Gastrocnemius medialis (tissue), 4 donors: ENCODE measurements around the gene KLF7. TPM values are rescaled to one million over a fixed set of nuclear protein-coding genes. Genes with fewer than 3 reads are reported as not detected.

ENCODE experiments used
- ATAC-seq, 2 donors: fragments of 150-250 bp; one replicate each; pipeline ENCODE4 v1.9.1; 2016
- DNase-seq, 2 donors: peaks; one replicate each; pipeline ENCODE4 v3.0.0-alpha.2; 2019
- H3K27ac ChIP-seq, 4 donors: fragments of 200-600 bp; sonication (generic); 1 replicate in 1 of 4; 2 replicates in 3 of 4; pipeline ENCODE4 v1.5.1; 2016 to 2018; ENCODE audit warnings: mild to moderate bottlenecking in 2 of 4, moderate library complexity in 1 of 4
- H3K27me3 ChIP-seq, 3 donors: fragments of 200-600 bp; sonication (generic) in 2 of 3; 1 replicate in 1 of 3; 2 replicates in 2 of 3; pipeline versions ENCODE4 v1.5.1 to v1.6.0; 2016 to 2019; ENCODE audit warnings: mild to moderate bottlenecking in 1 of 3, moderate library complexity in 1 of 3
- H3K36me3 ChIP-seq, 2 donors: fragments of 200-600 bp; sonication (generic) in 1 of 2; one replicate each; pipeline ENCODE4 v1.5.1; 2017 to 2018
- H3K4me1 ChIP-seq, 2 donors: fragments of 200-600 bp; sonication (generic) in 1 of 2; one replicate each; pipeline ENCODE4 v1.5.1; 2016 to 2017; ENCODE audit warnings: mild to moderate bottlenecking in 2 of 2
- H3K4me3 ChIP-seq, 4 donors: fragments of 200-600 bp; sonication (generic) in 3 of 4; 1 replicate in 1 of 4; 2 replicates in 3 of 4; pipeline ENCODE4 v1.5.1; 2016 to 2019; ENCODE audit warnings: mild to moderate bottlenecking in 2 of 4
- H3K9me3 ChIP-seq, 3 donors: fragments of 200-600 bp; sonication (generic) in 2 of 3; 1 replicate in 1 of 3; 2 replicates in 2 of 3; pipeline ENCODE4 v1.5.1; 2016 to 2019
- CTCF ChIP-seq, 5 experiments: fragments of 450-650 bp in 3 of 5; fragments of 200-600 bp in 2 of 5; sonication (generic) in 2 of 5; IDR thresholded peaks in 4 of 5; conservative IDR thresholded peaks in 1 of 5; 1 replicate in 4 of 5; 2 replicates in 1 of 5; pipeline ENCODE4 v1.5.1; 2016 to 2019; ENCODE audit warnings: antibody characterized with exemption in 5 of 5, mild to moderate bottlenecking in 3 of 5, moderate library complexity in 3 of 5
- POLR2A ChIP-seq, 2 donors: fragments of 450-650 bp; IDR thresholded peaks; one replicate each; pipeline ENCODE4 v1.6.1; 2017; ENCODE audit warnings: antibody characterized with exemption in 2 of 2, mild to moderate bottlenecking in 2 of 2, moderate library complexity in 2 of 2
- in situ Hi-C, 4 donors: fragments of 200-750 bp; cut with MboI; loops; one replicate each; pipeline versions ENCODE4 v1.15.0 to v1.8.0; 2017; ENCODE audit warnings: low sequenced_read_pairs in 4 of 4
- intact Hi-C: fragments of 100-400 bp; cut with DNase I; formaldehyde crosslinking; loops from one replicate; pipeline ENCODE4 v1.15.1; 2023; ENCODE audit warnings: low total_unique reads
- total RNA-seq, 4 donors: library from RNA; depleted of rRNA; stranded (reverse); fragments of >200 nt; gene quantifications; one replicate each; pipeline versions ENCODE4 v1.1.0 to v1.2.3, GENCODE V29; 2016

KLF7 gene
- total RNA-seq, 4 donors from 2014 or later, result 6.8 to 12.0 (median 7.6) TPM

- intact Hi-C loops (no loop called here), in situ Hi-C loops (no loop called here)
- H3K4me3 ChIP-seq, result no peak overlapping the region
- TF ChIP-seq POLR2A (IDR thresholded peaks at IDR 0.05) (no peak), CTCF (IDR thresholded peaks at IDR 0.05 in 4 of 5, conservative IDR thresholded peaks at IDR 0.05 in 1 of 5) (no peak)
- ATAC-seq, result no peak
- H3K4me1 ChIP-seq, result peaks cover 0 to 5% of the 10 kb centered on the region in 2 donors
- no peaks in the 10 kb centered on the region for H3K9me3 ChIP-seq
- DNase-seq, result no peak
- H3K27ac ChIP-seq, result no peak overlapping the region
- no peaks in the 10 kb centered on the region for H3K27me3 ChIP-seq
- H3K36me3 ChIP-seq, result no peaks in the 10 kb centered on the region
Observed at GRCh38 chr2:207051385-207051965, 114.3 kb downstream of the KLF7 start.

- peaks cover 0 to 5% of the 10 kb centered on the region in 2 donors for H3K4me1 ChIP-seq
Observed at GRCh38 chr2:207049122-207049521, 116.6 kb downstream of the KLF7 start.

GRCh38 chr2:207048416-207048815 is 117.3 kb downstream of the KLF7 start:
- intact Hi-C loops, result loop anchor here (5.0 to 10.0 kb wide), 2 partner anchors 119 to 286 kb away; partner anchors contain the start of gene KLF7

More at GRCh38 chr2:207049122-207049521, 116.6 kb downstream of the KLF7 start:
- in situ Hi-C loops (no loop called here), intact Hi-C loops (loop anchor here (5.0 to 10.0 kb wide), 2 partner anchors 118 to 286 kb away; partner anchors contain the start of gene KLF7)
- ATAC-seq (no peak), DNase-seq (no peak)
- H3K4me3 ChIP-seq, result no peak overlapping the region
- no peaks in the 10 kb centered on the region for H3K9me3 ChIP-seq
- H3K36me3 ChIP-seq, result no peaks in the 10 kb centered on the region
- H3K27ac ChIP-seq, result no peak overlapping the region
- H3K27me3 ChIP-seq, result no peaks in the 10 kb centered on the region
- TF ChIP-seq POLR2A (IDR thresholded peaks at IDR 0.05), result no peak
- no peak for TF ChIP-seq CTCF (IDR thresholded peaks at IDR 0.05 in 4 of 5, conservative IDR thresholded peaks at IDR 0.05 in 1 of 5)

GRCh38 chr2:207046724-207047123 is 119.0 kb downstream of the KLF7 start:
- Histone ChIP-seq H3K4me1 (peaks cover 0 to 5% of the 10 kb centered on the region in 2 donors), H3K27me3 (no peaks in the 10 kb centered on the region), H3K9me3 (no peaks in the 10 kb centered on the region), H3K36me3 (no peaks in the 10 kb centered on the region), H3K27ac (no peak overlapping the region), H3K4me3 (no peak overlapping the region)
- no peak for TF ChIP-seq CTCF (IDR thresholded peaks at IDR 0.05 in 4 of 5, conservative IDR thresholded peaks at IDR 0.05 in 1 of 5)
- TF ChIP-seq POLR2A (IDR thresholded peaks at IDR 0.05), result no peak
- in situ Hi-C loops, result no loop called here
- ATAC-seq, result peak in 1 of 2 donors; percentile 41
- no peak for DNase-seq
- intact Hi-C loops, result loop anchor here (5.0 to 10.0 kb wide), 2 partner anchors 121 to 288 kb away; partner anchors contain the start of gene KLF7

More at GRCh38 chr2:207048416-207048815, 117.3 kb downstream of the KLF7 start:
- in situ Hi-C loops, result no loop called here
- ATAC-seq (no peak), DNase-seq (no peak)
- no peaks in the 10 kb centered on the region for H3K36me3 ChIP-seq
- no peaks in the 10 kb centered on the region for H3K27me3 ChIP-seq
- TF ChIP-seq POLR2A (IDR thresholded peaks at IDR 0.05), result no peak
- no peak for TF ChIP-seq CTCF (IDR thresholded peaks at IDR 0.05 in 4 of 5, conservative IDR thresholded peaks at IDR 0.05 in 1 of 5)
- no peak overlapping the region for H3K4me3 ChIP-seq
- H3K4me1 ChIP-seq, result peaks cover 0 to 5% of the 10 kb centered on the region in 2 donors
- no peak overlapping the region for H3K27ac ChIP-seq
- no peaks in the 10 kb centered on the region for H3K9me3 ChIP-seq
